ENCODE results near the gene NLRP14. TPM values are rescaled to one million over a fixed set of nuclear protein-coding genes. Genes with fewer than 3 reads are reported as not detected.

NLRP14 gene
- total and polyA plus RNA-seq, 9 of the 15 experiments (the other 6 are each of a cell fraction or from before 2014, with no cell fraction given) = 0.27 to 1.2 (median 0.54) TPM

- H3K9me1 ChIP-seq (ENCODE audit: control insufficient read depth, insufficient read depth, low read length) = no peaks in the 10 kb centered on the region
- H3K27ac ChIP-seq (ENCODE audit: extremely low read depth, low read depth, low read length) = no peak overlapping the region
- no peaks in the 10 kb centered on the region for H3K79me2 ChIP-seq (ENCODE audit: control insufficient read depth, insufficient read depth, low read length)
- ChIA-PET CTCF (ENCODE audit: low intra/inter-chr PET ratio) (no interaction called here), POLR2A (interaction anchor here (0.6 to 0.7 kb wide), 2 partner anchors 131 to 1446 kb away, joined by 3 read pairs; no protein-coding TSS in a partner anchor)
- H3K36me3 ChIP-seq (ENCODE audit: control insufficient read depth, insufficient read depth, low read length) = no peaks in the 10 kb centered on the region
- intact Hi-C loops (cut with micrococcal nuclease) (no loop called here), in situ Hi-C loops (cut with MboI) (no loop called here)
- ATAC-seq = no peak
- H2AFZ ChIP-seq (ENCODE audit: low read depth, low read length) = no peak overlapping the region
- H3K9ac ChIP-seq (ENCODE audit: insufficient read depth in 1 of 2, low read depth in 2 of 2, low read length in 2 of 2) = no peak overlapping the region
- no TSS peak for BruUV-seq (replicated peaks)
- WGBS (ENCODE audit: insufficient coverage, low coverage, missing lambda C conversion rate) = 0% methylated on average over 2 of the region's 2 CpGs
- H3K4me2 ChIP-seq (ENCODE audit: insufficient read depth, low read length) = no peak overlapping the region
- no peaks in the 10 kb centered on the region for H3K4me1 ChIP-seq (replicated peaks in 1 of 2; ENCODE audit: control insufficient read depth in 2 of 2, insufficient read depth in 2 of 2, low read length in 2 of 2)
- H3K4me3 ChIP-seq = no peak overlapping the region
- H4K20me1 ChIP-seq (replicated peaks; ENCODE audit: control insufficient read depth, insufficient read depth, low read length) = no peaks in the 10 kb centered on the region
- H3K9me3 ChIP-seq (replicated peaks; ENCODE audit: control insufficient read depth, insufficient read depth, low read depth, low read length) = no peaks in the 10 kb centered on the region
- no peaks in the 10 kb centered on the region for H3K27me3 ChIP-seq (ENCODE audit: control insufficient read depth in 2 of 2, insufficient read depth in 2 of 2, low read length in 2 of 2)
- no peak for TF ChIP-seq RBBP5 (IDR thresholded peaks at IDR 0.05; ENCODE audit: borderline replicate concordance, insufficient read depth, low read length, poor library complexity, severe bottlenecking)
- no peak for TF ChIP-seq ELK3 (CRISPR knock-in tag; IDR thresholded peaks at IDR 0.05)
- no peak for TF ChIP-seq PBX2 (CRISPR knock-in tag; IDR thresholded peaks at IDR 0.05; ENCODE audit: low read depth)
- peak; percentile 68 for TF ChIP-seq PBX2 (tag; conservative IDR thresholded peaks at IDR 0.05; ENCODE audit: low read depth)
- no peak for TF ChIP-seq RFX1 (IDR thresholded peaks at IDR 0.05)
- no peak for TF ChIP-seq WHSC1 (IDR thresholded peaks at IDR 0.05; ENCODE audit: low read length)
- TF ChIP-seq ZNF395 (CRISPR knock-in tag; IDR thresholded peaks at IDR 0.05) = no peak
- peak; percentile 41 for TF ChIP-seq MEIS2 (IDR thresholded peaks at IDR 0.05; ENCODE audit: partially characterized antibody)
- no peak for DNase-seq (ENCODE audit: extremely low read depth in 1 of 4, low spot score in 3 of 4)
- FAIRE-seq = no peak
Measured at GRCh38 chr11:7057641-7058040, 37.4 kb downstream of the NLRP14 start.

Measured in K562 (cell line).